Lung (tissue), 12 donors: Measurements from ENCODE around the gene DOCK2. TPM values are rescaled to one million over a fixed set of nuclear protein-coding genes. Genes with fewer than 3 reads are reported as not detected.
A peak's percentile ranks its signal among the peaks of the same experiment; 100 is the strongest.

Source experiments
- ATAC-seq: fragments of 200-7000 bp; cut with Tn5 transposase; one replicate; pipeline ENCODE4 v1.9.1; 2020; ENCODE audit warnings: moderate number of reproducible peaks; ENCODE audit not compliant: insufficient read depth, low FRiP score
- DNase-seq, 3 donors: peaks; one replicate each; pipeline ENCODE4 v3.0.0-alpha.2; 2013 to 2017
- H3K27ac ChIP-seq, 2 donors: one replicate each; pipeline ENCODE4 v1.5.1; 2013; ENCODE audit warnings: mild to moderate bottlenecking in 2 of 2, moderate library complexity in 2 of 2, control low read depth in 1 of 2, inconsistent platforms in 1 of 2, low read depth in 1 of 2, low read length in 1 of 2
- H3K27me3 ChIP-seq, 3 donors: one replicate each; pipeline ENCODE4 v1.5.1; 2013; ENCODE audit warnings: low read length in 2 of 3; ENCODE audit not compliant: control insufficient read depth in 3 of 3, insufficient read depth in 3 of 3
- H3K36me3 ChIP-seq, 4 donors: one replicate each; pipeline ENCODE4 v1.5.1; 2013; ENCODE audit warnings: low read length in 4 of 4, mild to moderate bottlenecking in 1 of 4, moderate library complexity in 1 of 4; ENCODE audit not compliant: control insufficient read depth in 4 of 4, insufficient read depth in 4 of 4
- H3K4me1 ChIP-seq, 5 donors: one replicate each; pipeline ENCODE4 v1.5.1; 2013; ENCODE audit warnings: low read length in 5 of 5, mild to moderate bottlenecking in 2 of 5, moderate library complexity in 1 of 5; ENCODE audit not compliant: control insufficient read depth in 5 of 5, insufficient read depth in 5 of 5
- H3K4me3 ChIP-seq: one replicate; pipeline ENCODE4 v1.5.1; 2013; ENCODE audit warnings: mild to moderate bottlenecking, control low read depth, moderate library complexity
- H3K9ac ChIP-seq, 2 donors: one replicate each; pipeline ENCODE4 v1.5.1; 2013; ENCODE audit warnings: low read length in 2 of 2, control low read depth in 1 of 2; ENCODE audit not compliant: insufficient read depth in 1 of 2
- H3K9me3 ChIP-seq, 4 donors: one replicate each; pipeline ENCODE4 v1.5.1; 2013; ENCODE audit warnings: low read length in 3 of 4, mild to moderate bottlenecking in 1 of 4, moderate library complexity in 1 of 4; ENCODE audit not compliant: control insufficient read depth in 4 of 4, insufficient read depth in 3 of 4
- WGBS, 2 donors: extraction: QIAGEN DNeasy Blood & Tissue Kit; methylation state at CpG; one replicate each; pipeline ENCODE4 v1.1.7; 2013; 5-methylcytosine and 5-hydroxymethylcytosine counted together
- polyA plus RNA-seq, 2 donors: library from polyadenylated mRNA; stranded (reverse); fragments of 200-250 nt; gene quantifications; one replicate each; pipeline ENCODE4 v1.2.1, GENCODE V29; 2013
- total RNA-seq, 2 donors: library from RNA; depleted of rRNA in 1 of 2; stranded (reverse); fragments of >200 nt in 1 of 2; gene quantifications; one replicate each; pipeline ENCODE4 v1.2.1, GENCODE V29; 2014 to 2021
- TF ChIP-seq, protein P1 (sequence below): IDR thresholded peaks from 2 replicates; pipeline ENCODE4 v1.5.1; 2012; ENCODE audit warnings: mild to moderate bottlenecking; ENCODE audit errors: control extremely low read depth, extremely low read depth
- donor health status: control.
- donor health status: control.
- donor health status: Bipolar disorder and iron deficiency.
- donor health status: healthy.
- donor health status: DM: yes; HTN: yes; CAD: no.

Gene DOCK2
- total and polyA plus RNA-seq, 4 donors = 9.6 to 66.6 (median 43.4) TPM

DNA sequence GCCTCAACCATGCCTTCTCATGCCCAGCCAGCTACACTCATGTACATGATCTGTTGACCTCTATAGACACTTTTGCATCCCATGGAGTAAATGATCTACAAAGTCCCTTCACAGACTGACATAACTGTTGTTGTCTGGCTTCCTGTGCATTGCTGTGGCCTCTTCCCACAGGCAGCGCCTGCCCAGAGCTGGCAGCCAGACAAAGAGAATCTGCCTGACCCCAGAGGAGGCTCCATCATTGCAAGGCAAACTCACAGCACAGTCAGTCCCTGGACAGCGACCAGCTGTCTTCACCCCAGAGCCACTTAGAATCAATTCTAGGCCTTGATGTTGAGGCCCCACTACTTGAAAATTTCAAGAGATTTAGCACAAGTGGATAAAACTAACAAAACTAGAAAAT lies 277.7 kb downstream of the DOCK2 start:
- Histone ChIP-seq H3K27me3 (peaks cover 0 to 3% (median 0%) of the 10 kb centered on the region in 3 donors), H3K9ac (no peak overlapping the region), H3K27ac (no peak overlapping the region), H3K9me3 (peaks cover 0 to 2% (median 0%) of the 10 kb centered on the region in 4 donors), H3K36me3 (peaks cover 0 to 3% (median 0%) of the 10 kb centered on the region in 4 donors), H3K4me1 (peaks cover 0 to 20% (median 0%) of the 10 kb centered on the region in 5 donors), H3K4me3 (no peak overlapping the region)
- TF ChIP-seq, protein P1, sequence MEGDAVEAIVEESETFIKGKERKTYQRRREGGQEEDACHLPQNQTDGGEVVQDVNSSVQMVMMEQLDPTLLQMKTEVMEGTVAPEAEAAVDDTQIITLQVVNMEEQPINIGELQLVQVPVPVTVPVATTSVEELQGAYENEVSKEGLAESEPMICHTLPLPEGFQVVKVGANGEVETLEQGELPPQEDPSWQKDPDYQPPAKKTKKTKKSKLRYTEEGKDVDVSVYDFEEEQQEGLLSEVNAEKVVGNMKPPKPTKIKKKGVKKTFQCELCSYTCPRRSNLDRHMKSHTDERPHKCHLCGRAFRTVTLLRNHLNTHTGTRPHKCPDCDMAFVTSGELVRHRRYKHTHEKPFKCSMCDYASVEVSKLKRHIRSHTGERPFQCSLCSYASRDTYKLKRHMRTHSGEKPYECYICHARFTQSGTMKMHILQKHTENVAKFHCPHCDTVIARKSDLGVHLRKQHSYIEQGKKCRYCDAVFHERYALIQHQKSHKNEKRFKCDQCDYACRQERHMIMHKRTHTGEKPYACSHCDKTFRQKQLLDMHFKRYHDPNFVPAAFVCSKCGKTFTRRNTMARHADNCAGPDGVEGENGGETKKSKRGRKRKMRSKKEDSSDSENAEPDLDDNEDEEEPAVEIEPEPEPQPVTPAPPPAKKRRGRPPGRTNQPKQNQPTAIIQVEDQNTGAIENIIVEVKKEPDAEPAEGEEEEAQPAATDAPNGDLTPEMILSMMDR = no peak
- DNase-seq (peak; percentile 86 to 91 (median 89)), ATAC-seq (no peak)
- 38 to 49% methylated on average over 2 of the region's 2 CpGs for WGBS, 2 donors

DNA sequence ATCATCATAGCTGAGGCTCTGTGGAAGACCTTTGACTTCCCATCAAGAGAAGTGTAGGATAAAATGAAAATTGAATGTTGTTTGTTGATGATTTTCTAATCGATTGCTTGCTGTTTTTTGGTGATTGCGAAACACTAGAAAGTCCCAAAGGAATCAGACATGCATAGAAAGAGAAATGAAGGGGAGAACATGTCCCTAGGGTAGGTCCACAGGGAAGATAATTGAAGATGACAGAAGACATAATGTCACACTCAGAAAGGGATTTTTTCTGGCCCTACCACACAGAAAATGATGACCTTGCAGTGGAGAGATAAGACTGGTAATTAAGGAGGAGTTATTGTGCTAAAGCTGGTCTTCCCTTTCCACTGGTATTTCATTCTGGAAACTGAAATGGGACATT lies 280.4 kb downstream of the DOCK2 start:
- H3K4me1 ChIP-seq = peaks cover 0 to 20% (median 0%) of the 10 kb centered on the region in 5 donors
- no peak overlapping the region for H3K4me3 ChIP-seq
- peaks cover 0 to 2% (median 0%) of the 10 kb centered on the region in 4 donors for H3K9me3 ChIP-seq
- no peak for ATAC-seq
- no peaks in the 10 kb centered on the region for H3K36me3 ChIP-seq
- no peak overlapping the region for H3K9ac ChIP-seq
- H3K27ac ChIP-seq = no peak overlapping the region
- 89 to 91% methylated on average over 2 of the region's 2 CpGs for WGBS, 2 donors
- DNase-seq = no peak
- H3K27me3 ChIP-seq = no peaks in the 10 kb centered on the region
- TF ChIP-seq, protein P1 = no peak

DNA sequence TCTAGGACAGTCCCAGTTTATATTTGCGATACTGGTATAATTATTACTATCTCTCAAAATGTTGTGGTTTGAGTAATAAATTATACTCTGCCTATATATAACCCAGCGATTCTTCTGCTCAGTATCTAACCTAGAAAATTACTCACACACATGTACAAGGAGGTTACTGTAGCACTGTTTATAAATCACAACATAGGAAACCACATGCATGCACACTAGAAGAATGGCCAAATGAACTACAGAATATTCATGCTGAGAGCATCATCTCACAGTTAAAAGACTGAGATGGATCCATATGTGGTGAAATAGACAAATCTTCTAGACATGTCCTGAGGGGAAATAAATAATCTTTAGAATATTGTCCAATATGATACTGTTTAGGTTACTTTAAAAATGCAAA lies 281.2 kb downstream of the DOCK2 start:
- TF ChIP-seq, protein P1 = no peak
- H3K4me3 ChIP-seq = no peak overlapping the region

DNA sequence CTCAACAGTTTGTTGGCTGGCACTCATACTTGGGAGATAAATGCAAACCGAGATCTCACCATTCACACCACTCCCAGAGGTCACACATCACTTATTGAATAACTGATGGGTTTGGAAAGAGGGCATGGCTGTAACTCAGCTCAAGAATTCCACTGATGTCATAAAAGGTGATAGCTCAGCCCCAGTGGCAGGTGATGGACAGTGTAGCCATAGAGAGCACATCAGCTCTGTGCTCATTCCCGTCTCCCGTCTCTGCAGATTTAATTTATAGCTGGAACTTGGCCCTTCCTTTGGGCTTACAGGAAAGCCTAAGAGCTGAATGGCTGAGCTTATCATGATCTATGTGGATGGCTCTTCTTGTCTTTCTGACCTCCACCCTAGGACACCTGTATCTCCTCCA lies 283.4 kb downstream of the DOCK2 start:
- no peak overlapping the region for H3K9ac ChIP-seq
- TF ChIP-seq, protein P1 = no peak
- H3K9me3 ChIP-seq = peaks cover 0 to 2% (median 0%) of the 10 kb centered on the region in 4 donors
- 87 to 93% methylated on average over 3 of the region's 3 CpGs for WGBS, 2 donors
- no peak overlapping the region for H3K4me3 ChIP-seq
- H3K4me1 ChIP-seq = peaks cover 0 to 16% (median 0%) of the 10 kb centered on the region in 5 donors
- DNase-seq = no peak
- ATAC-seq = no peak
- H3K27me3 ChIP-seq = no peaks in the 10 kb centered on the region
- H3K27ac ChIP-seq = no peak overlapping the region
- H3K36me3 ChIP-seq = no peaks in the 10 kb centered on the region

More for the DNA sequence above, 281.2 kb downstream of the DOCK2 start:
- Histone ChIP-seq H3K4me1 (peaks cover 0 to 20% (median 0%) of the 10 kb centered on the region in 5 donors), H3K36me3 (no peaks in the 10 kb centered on the region), H3K27me3 (no peaks in the 10 kb centered on the region), H3K9ac (no peak overlapping the region), H3K9me3 (peaks cover 0 to 2% (median 0%) of the 10 kb centered on the region in 4 donors), H3K27ac (no peak overlapping the region)
- ATAC-seq (no peak), DNase-seq (no peak)
- WGBS, 2 donors = 79 to 93% methylated on average over 2 of the region's 2 CpGs
